GM21381 (cell line): ENCODE measurements around the gene SETD2.
A peak's percentile ranks its signal among the peaks of the same experiment; 100 is the strongest.
"Not testable (repeated sequence)": the region's sequence is repeated elsewhere in the genome, so short reads cannot be mapped to it uniquely, and the experiment has no call there.

Experiments used
- ATAC-seq: cut with Tn5 transposase; IDR thresholded peaks from one replicate; pipeline ENCODE4 v1.9.1; 2021; ENCODE audit warnings: mild to moderate bottlenecking, moderate library complexity; ENCODE audit not compliant: unreplicated experiment

SETD2 gene

DNA sequence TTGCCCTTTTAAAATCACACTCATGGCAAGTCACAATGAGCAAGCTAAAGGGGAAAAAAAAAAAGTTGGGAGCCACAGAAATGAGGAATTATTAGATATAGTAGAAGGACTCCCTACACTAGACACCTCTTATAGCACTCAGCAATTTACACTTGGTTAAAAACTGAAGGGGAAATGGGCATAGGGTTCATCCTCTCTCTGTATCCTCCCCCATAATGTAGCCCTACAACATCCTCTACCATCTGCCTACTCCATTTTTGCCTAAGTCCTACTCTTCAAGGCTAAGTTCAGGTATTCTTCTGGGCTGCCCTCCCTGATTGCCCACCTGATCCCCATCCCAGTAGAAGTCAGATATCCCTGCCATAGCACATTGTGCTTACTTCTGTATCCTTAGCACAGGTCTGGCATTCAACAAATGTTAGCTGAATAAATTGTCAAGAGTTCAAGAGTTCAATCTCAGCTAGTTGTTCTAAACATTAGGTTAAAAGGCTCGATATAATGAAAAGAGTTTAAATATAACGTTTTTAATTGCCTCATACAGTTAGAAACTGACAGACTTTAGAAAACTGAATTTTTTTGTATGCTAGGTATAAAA lies 14.5 kb downstream of the SETD2 start:
- ATAC-seq: no peak

DNA sequence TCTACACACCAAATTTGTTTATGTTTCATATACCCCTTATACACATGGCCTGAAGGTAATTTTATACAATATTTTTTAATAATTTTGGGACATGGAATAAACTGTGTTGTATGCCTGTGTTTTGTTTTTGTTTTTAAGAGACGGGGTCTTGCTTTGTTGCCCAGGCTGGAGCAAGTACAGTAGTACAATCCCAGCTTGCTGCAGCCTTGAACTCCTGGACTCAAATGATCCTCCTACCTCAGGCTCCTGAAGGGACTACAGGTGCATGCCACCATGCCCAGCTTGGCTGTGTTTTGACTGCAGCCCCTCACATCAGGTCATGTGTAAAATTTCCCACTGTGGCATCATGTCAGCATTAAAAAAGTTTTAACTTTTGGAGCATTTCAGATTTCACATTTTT lies 18.6 kb downstream of the SETD2 start:
- no peak for ATAC-seq

DNA sequence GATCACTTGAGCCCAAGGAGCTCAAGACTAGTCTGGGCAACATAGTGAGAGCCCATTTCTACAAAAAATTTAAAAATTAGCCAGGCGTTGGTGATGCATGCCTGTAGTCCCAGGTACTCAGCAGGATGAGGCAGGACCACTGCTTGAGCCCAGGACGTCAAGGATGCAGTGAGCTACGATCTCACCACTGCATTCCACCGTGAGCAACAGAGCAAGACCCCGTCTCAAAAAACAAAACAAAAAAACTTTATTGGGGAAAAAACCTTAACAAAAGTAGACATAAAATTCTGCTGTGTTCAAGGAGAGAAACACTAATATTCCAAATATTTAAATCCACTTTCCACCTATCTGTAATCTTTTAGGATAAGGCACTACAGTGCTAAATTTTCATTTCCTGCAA lies 20.8 kb downstream of the SETD2 start:
- no peak for ATAC-seq

DNA sequence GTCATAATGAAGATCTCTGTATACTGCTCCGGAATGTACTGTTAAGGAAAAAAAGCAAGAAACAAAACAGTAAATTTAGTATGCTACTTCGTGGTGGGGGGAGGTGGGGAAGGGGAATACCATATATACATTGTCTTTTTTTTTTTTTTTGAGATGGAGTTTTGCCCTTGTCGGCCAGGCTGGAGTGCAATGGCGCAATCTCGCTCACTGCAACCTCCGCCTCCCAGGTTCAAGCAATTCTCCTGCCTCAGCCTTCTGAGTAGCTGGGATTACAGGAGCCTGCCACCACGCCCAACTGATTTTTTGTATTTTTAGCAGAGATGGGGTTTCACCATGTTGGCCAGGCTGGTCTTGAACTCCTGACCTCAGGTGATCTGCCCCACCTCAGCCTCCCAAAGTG lies 21.4 kb downstream of the SETD2 start:
- not testable (repeated sequence) for ATAC-seq

DNA sequence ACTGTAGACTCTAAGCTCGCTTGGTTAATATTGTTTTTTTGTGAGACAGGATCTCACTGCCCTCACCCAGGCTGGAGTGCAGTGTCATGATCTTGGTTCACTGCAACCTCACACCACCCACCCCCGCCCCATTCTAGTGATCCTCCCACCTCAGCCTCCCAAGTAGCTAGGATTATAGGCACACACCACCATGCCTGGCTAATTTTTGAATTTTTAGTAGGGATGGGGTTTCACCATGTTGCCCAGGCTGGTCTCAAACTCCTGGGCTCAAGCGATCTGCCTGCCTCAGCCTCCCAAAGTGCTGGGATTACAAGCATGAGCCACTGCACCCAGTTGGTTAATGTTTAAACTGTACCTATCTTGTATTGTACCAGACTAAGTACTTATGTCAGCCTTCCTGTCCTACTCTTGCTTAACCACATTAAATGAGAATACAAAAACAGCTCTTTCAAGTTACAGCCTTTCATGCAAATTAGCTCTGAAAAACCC lies 22.9 kb downstream of the SETD2 start:
- ATAC-seq: peak; percentile 94

DNA sequence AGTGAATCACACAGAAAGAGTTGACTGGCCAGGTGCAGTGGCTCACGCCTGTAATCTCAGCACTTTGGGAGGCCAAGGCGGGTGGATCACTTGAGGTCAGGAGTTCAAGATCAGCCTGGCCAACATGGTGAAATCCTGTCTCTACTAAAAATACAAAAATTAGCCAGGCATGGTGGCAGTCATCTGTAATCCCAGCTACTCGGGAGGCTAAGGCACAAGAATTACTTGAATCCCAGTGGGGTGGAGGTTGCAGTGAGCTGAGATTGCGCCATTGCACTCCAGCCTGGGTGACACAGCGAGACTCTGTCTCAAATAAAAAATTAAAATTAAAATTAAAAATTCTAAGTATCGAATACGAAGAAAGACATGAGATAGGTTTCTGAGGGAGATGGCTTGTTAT lies 23.4 kb downstream of the SETD2 start:
- not testable (repeated sequence) for ATAC-seq

DNA sequence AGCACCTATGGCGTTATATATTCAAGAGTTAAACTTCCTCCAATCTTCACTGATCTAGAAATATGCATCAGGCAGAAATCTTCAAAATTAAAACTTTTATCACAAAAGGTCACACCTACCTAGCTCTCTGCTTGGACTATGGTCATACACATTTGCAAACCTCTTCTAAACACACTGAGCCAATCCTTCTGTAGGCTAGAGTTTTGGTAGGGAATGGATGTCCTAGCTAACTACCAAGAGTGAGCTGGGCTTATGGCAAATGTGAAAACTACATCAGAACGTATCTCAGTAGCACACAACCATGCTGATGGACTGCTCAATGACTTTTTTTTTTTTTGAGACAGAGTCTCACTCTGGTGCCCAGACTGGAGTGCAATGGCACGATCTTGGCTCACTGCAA lies 29.6 kb downstream of the SETD2 start:
- ATAC-seq: no peak

DNA sequence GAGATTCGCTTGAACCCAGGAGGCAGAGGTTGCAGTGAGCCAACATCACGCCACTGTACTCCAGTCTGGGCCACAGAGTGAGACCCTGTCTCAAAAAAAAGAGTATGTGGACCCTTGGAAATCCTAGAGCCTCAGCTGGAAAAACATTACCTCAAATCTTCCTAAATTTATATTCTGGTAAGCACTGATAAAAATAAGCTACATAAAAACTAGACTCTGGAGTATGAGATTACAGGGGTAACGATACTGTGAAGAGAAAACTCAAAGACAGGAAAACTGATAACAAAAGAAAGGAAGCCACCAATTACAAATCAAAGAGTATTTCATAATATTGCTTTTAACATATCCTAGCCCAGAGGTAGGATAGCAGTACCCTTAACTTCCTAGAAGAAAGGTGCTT lies 30.3 kb downstream of the SETD2 start:
- no peak for ATAC-seq

DNA sequence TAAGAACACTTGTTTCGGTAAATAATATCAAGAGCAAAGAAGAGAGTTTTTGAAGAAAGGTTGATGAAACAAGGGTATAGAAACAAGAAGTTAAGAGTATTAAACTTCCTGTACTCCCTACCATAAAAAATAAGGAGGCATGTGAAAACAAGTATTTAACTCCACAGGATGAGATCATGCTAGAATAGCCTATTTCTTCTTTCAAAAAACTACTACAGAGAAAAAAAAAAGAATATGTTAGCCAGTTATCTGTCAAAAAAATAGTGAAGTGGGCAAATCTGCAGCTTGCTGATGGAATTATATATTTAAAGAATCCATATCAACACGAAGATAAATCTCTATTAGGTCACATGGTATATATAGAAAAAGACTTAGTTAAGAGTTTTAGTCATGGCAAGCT lies 33.4 kb downstream of the SETD2 start:
- ATAC-seq: no peak

DNA sequence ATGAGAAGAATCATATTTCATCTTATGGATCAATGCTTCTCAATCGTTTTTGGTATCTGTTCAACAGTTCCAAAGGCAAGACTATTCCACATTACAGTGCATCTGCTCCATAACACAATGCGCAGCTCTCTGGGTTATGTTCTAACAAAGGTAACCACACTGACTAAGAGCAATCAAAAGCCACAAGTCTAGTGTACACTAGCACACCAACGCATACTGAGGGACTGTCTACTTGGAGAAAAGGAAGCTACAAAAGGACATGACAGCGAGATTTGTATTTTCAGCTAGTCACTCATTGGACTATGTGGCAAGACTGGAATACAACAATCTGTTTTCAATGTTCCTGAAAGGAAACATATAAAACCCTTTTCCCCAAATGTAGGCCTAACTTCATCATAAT lies 35.8 kb downstream of the SETD2 start:
- ATAC-seq: no peak

DNA sequence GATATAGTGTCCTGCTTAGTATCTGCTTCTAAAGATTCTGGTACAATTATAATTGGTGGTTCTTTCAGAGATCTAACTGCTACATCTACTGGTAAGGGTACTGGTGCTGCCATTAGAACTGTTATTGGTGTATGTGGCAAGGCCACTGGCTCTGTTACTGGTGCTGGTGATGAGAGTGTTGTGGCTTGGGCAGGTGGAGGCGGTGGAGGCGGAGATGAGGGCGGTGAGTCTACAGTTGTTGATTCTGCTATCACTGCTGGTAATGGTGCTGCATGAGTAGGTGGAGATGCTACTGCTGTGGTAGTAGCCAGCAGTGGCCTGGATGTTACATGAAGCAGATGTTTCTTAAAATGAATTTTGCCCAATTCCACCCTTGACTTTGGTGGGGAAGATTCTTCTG lies 40.1 kb downstream of the SETD2 start:
- no peak for ATAC-seq

DNA sequence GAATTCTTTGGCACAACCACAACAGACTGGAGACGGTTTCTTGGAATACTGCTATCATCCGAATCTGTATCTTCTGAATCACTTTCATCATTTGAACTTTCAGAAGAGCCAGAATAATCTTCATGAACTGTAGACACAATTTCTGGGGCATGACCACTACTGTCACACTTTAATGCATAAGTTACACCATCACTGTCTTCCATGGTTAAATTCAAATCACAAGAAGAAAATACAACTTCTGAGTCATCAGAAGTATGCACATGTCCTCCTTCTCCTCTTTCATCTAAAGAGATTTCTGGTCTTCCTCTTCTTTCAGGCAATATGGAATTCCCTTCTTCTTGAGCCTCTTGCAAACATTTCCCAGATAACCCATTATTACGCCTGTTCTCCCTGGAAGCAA lies 42.5 kb downstream of the SETD2 start:
- no peak for ATAC-seq

DNA sequence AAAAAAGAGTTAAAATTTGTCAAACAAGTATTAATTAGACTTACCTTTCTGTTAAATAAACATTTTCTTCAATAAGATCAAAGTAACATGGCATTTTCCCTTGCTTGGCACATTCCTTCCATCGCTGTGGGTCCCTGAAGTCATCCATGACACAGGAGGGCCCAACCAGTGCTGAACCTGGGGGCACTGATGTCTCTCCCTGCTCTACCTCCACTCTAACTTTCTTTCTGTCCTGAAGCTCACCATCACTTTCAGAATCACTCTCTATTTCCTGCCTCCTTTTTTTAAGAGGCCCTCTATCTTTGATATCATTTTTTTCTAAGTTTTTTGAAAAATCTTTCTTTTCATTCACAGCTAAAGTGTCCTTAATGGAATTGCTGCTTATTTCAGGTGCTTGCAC lies 43.8 kb downstream of the SETD2 start:
- ATAC-seq: no peak

DNA sequence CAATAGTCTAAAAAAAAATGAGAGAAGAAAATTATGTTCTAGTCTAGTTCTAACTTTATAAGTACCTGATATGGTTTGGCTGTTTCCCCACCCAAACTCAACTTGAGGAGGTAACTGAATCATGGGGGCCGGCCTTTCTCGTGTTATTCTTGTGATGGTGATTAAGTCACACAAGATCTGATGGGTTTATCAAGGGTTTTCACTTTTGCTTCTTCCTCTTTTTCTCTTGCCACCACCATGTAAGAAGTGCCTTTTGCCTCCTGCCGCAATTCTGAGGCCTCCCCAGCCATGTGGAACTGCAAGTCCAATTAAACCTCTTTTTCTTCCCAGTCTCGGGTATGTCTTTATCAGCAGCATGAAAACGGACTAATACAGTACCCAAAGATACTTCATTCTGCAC lies 44.5 kb downstream of the SETD2 start:
- not testable (repeated sequence) for ATAC-seq

DNA sequence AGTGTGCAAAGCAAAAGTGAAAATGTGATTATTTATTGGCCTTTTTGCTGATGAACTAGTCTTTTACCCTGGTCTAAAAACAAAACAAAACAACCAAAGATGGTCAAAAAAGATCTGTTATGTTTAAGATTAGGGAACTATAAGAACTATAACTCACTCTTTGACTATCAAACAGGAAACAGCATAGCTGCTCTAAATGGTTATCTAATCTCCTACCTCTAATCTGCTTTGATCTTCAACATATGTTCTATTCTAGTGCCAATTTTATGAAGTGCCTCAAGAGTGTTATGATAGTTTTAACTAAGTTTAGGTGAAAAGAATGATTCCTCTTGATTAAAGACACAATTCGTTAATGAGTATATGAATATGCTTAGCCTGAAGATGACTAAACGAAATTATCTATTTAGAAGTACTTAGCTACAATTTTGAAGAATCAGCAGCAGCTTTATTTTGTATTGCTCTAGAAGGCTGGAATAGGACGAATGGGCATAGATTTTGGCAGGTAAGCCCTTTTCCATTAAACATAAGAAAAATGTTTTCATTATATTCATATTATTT lies 46.0 kb downstream of the SETD2 start:
- ATAC-seq: no peak

DNA sequence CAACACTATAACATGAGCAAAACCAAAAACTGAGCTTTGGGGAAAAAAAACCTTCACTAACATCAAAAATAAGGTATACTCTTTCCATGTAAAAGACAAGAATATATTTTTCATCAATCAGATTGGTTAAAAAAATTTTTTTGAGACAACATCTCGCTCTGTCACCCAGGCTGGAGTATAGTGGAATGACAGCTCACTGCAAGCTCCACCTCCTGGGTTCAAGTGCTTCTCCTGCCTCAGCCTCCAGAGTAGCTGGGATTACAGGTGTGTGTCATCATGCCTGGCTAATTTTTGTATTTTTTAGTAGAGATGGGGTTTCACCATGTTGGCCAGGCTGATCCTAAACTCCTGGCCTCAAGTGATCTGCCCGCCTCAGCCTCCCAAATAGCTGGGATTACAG lies 48.4 kb downstream of the SETD2 start:
- ATAC-seq: not testable (repeated sequence)

DNA sequence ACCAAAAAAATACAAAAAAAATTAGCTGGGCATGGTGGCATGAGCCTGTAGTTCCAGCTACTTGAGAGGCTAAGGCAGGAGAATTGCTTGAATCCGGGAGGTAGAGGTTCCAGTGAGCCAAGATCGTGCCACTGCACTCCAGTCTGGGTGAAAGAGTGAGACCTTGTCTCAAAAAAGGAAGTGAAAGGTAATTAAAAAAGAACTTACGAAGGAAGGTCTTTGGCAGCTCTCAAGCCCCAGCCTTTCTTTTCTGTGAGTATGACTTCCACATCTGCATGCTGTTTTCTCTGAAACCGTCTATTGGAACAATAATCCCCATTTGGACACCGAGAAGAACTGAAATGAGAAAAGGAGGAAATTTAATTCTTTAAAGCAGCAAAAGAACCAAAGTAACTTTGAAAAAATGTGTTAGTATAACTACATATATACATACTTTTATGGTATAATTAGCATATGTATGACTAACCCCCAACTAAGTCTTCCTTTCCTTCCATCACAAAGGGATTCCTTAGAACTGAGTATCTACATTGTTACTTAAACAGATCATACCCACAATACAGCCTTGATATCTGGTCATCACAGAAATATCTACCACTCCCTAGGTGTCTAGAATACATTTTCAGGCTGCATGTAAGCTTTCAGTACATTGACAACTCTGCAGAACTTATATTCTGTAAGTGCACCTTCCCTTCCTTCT lies 50.1 kb downstream of the SETD2 start:
- ATAC-seq: no peak

DNA sequence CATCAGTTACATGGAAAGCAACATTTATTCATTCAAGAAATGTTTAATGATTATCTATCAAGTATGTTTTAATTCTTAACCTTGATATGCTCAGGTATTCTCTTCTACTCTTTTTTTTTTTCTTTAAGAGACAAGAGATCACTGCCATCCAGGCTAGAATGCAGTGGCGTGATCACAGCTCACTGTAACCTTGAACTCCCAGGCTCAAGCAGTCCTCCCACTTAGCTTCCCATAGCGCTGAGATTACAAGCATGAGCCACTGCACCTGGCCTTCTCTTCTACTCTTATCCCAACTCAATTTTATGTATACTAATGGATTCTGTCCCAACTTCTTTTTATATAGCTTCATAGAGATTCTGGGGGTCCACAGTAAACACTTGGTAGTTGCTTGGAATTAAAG lies 50.9 kb downstream of the SETD2 start:
- ATAC-seq: no peak

DNA sequence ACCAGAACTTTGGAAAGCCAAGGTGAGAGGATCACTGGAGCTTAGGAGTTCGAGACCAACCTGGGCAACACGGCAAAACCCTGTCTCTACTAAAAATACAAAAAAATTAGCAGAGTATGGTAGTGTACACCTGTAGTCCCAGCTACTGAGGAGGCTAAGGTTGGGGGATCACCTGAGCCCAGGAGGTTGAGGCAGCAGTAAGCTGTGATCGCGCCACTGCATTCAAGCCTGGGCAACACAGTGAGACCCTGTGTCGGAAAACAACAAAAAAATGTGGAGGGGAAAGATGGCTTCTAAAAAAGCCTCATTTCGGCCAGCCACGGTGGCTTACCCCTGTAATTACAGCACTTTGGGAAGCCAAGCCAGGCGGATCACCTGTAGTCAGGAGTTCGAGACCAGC lies 54.5 kb downstream of the SETD2 start:
- ATAC-seq: no peak

DNA sequence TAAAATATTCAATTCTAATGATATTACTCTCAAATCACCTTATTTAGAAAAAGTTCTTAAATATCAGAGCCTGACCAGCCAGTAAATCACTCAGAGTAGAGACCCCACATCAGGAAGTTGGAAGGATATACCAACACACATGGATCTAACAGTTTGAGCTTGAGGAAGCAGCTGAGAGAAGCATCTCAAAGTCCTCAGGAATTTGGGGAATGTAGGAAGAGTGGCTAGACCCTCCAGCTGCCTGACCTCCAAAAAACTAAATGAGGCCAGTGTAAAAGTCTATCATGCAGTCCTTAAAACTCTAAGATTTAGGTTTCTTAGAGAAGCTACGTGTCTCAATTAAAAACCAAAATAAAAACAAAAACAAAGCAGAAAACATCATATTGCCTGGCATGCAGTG lies 55.4 kb downstream of the SETD2 start:
- no peak for ATAC-seq

DNA sequence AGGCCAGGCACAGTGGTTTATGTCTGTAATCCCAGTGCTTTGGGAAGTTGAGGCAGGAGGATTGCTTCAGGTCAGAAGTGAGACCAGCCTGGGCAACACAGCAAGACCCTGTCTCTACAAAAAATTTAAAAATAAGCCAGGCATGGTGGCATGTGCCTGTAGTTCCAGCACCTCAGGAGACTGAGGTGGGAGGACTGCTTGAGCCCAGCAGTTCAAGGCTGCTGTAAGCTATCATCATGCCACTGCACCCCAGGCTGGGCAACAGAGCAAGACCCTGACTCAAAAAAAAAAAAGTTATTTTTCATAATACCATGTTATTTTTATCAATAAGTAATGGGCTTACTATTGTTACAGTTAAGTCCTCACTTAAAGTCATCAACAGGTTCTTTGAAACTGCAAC lies 59.7 kb downstream of the SETD2 start:
- no peak for ATAC-seq

DNA sequence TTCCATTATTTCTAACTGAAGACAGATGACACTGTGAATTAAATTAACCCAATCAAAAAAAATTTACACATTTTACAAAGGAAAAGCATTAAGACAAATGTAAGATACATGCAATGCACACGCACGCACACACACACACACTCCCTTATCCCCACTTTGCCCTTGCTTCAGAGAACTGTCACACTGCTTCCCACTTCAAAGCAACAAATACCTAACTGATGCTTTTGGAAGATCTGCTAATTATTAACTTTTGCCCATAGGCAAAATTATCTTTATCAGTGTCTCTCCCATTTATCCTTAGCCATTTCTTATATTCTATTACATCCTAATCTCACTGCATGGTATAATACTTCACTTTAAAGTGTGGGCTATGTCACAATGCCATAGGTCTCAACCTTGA lies 60.3 kb downstream of the SETD2 start:
- ATAC-seq: no peak
